Duodenal mucosa (tissue), 2 donors: ENCODE data around the gene MOK.
A peak's percentile ranks its signal among the peaks of the same experiment; 100 is the strongest.
"Not testable (repeated sequence)": the region's sequence is repeated elsewhere in the genome, so short reads cannot be mapped to it uniquely, and the experiment has no call there.

Experiments used
- H3K27ac ChIP-seq: one replicate; pipeline ENCODE4 v1.7.0; 2013; ENCODE audit warnings: low read depth, low read length
- H3K27me3 ChIP-seq, 2 donors: one replicate each; pipeline ENCODE4 v1.7.0; 2013; ENCODE audit warnings: low read length in 2 of 2, control low read depth in 1 of 2; ENCODE audit not compliant: insufficient read depth in 2 of 2, control insufficient read depth in 1 of 2
- H3K36me3 ChIP-seq, 2 donors: one replicate each; pipeline ENCODE4 v1.7.0; 2013; ENCODE audit warnings: low read length in 2 of 2, control low read depth in 1 of 2; ENCODE audit not compliant: insufficient read depth in 2 of 2, control insufficient read depth in 1 of 2
- H3K4me1 ChIP-seq, 2 donors: one replicate each; pipeline ENCODE4 v1.7.0; 2013; ENCODE audit warnings: low read length in 2 of 2, control low read depth in 1 of 2; ENCODE audit not compliant: insufficient read depth in 2 of 2, control insufficient read depth in 1 of 2
- H3K4me3 ChIP-seq, 2 donors: one replicate each; pipeline ENCODE4 v1.7.0; 2013; ENCODE audit warnings: low read length in 2 of 2, low read depth in 1 of 2
- H3K9ac ChIP-seq, 2 donors: one replicate each; pipeline ENCODE4 v1.7.0; 2013; ENCODE audit warnings: low read length in 2 of 2, low read depth in 1 of 2
- H3K9me3 ChIP-seq, 2 donors: one replicate each; pipeline ENCODE4 v1.7.0; 2013; ENCODE audit warnings: low read length in 2 of 2, control low read depth in 1 of 2; ENCODE audit not compliant: control insufficient read depth in 1 of 2

The MOK gene

GRCh38 chr14:102249041-102249440, 55.9 kb downstream of the MOK start:
- Histone ChIP-seq H3K4me3 (no peak overlapping the region), H3K36me3 (no peaks in the 10 kb centered on the region), H3K27me3 (no peaks in the 10 kb centered on the region), H3K9ac (no peak overlapping the region), H3K27ac (no peak overlapping the region), H3K9me3 (no peaks in the 10 kb centered on the region), H3K4me1 (no peaks in the 10 kb centered on the region)

GRCh38 chr14:102248121-102248520, 56.8 kb downstream of the MOK start:
- H3K27ac ChIP-seq, result no peak overlapping the region
- no peak overlapping the region for H3K9ac ChIP-seq
- H3K9me3 ChIP-seq, result no peaks in the 10 kb centered on the region
- H3K36me3 ChIP-seq, result no peaks in the 10 kb centered on the region
- no peak overlapping the region for H3K4me3 ChIP-seq
- no peaks in the 10 kb centered on the region for H3K27me3 ChIP-seq
- no peaks in the 10 kb centered on the region for H3K4me1 ChIP-seq

GRCh38 chr14:102246071-102246470, 58.9 kb downstream of the MOK start:
- H3K9me3 ChIP-seq, result no peaks in the 10 kb centered on the region
- no peak overlapping the region for H3K27ac ChIP-seq
- H3K9ac ChIP-seq, result no peak overlapping the region
- no peaks in the 10 kb centered on the region for H3K4me1 ChIP-seq
- H3K4me3 ChIP-seq, result no peak overlapping the region
- no peaks in the 10 kb centered on the region for H3K27me3 ChIP-seq
- H3K36me3 ChIP-seq, result no peaks in the 10 kb centered on the region

- H3K9ac ChIP-seq, H3K4me3 ChIP-seq, H3K36me3 ChIP-seq, H3K27ac ChIP-seq, H3K27me3 ChIP-seq, H3K4me1 ChIP-seq, H3K9me3 ChIP-seq: not testable (repeated sequence)
Measured at GRCh38 chr14:102243795-102244194, 61.2 kb downstream of the MOK start.

- Histone ChIP-seq H3K9ac (no peak overlapping the region), H3K4me1 (no peaks in the 10 kb centered on the region), H3K9me3 (no peaks in the 10 kb centered on the region), H3K36me3 (no peaks in the 10 kb centered on the region), H3K27ac (no peak overlapping the region), H3K27me3 (no peaks in the 10 kb centered on the region), H3K4me3 (no peak overlapping the region)
Measured at GRCh38 chr14:102241147-102241546, 63.8 kb downstream of the MOK start.

GRCh38 chr14:102240481-102240880, 64.5 kb downstream of the MOK start:
- H3K27ac ChIP-seq, H3K27me3 ChIP-seq, H3K9me3 ChIP-seq, H3K4me1 ChIP-seq, H3K4me3 ChIP-seq, H3K36me3 ChIP-seq, H3K9ac ChIP-seq: not testable (repeated sequence)

GRCh38 chr14:102239231-102239630, 65.7 kb downstream of the MOK start:
- Histone ChIP-seq H3K4me3 (no peak overlapping the region), H3K9ac (no peak overlapping the region), H3K36me3 (no peaks in the 10 kb centered on the region), H3K27ac (no peak overlapping the region), H3K9me3 (no peaks in the 10 kb centered on the region), H3K27me3 (no peaks in the 10 kb centered on the region), H3K4me1 (peaks cover 0 to 4% of the 10 kb centered on the region in 2 donors)

- Histone ChIP-seq H3K4me3 (no peak overlapping the region), H3K9me3 (no peaks in the 10 kb centered on the region), H3K36me3 (no peaks in the 10 kb centered on the region), H3K4me1 (peaks cover 0 to 4% of the 10 kb centered on the region in 2 donors), H3K27me3 (no peaks in the 10 kb centered on the region), H3K9ac (no peak overlapping the region), H3K27ac (no peak overlapping the region)
Measured at GRCh38 chr14:102238766-102239165, 66.2 kb downstream of the MOK start.

GRCh38 chr14:102238131-102238530, 66.8 kb downstream of the MOK start:
- Histone ChIP-seq H3K36me3 (no peaks in the 10 kb centered on the region), H3K9ac (no peak overlapping the region), H3K27me3 (no peaks in the 10 kb centered on the region), H3K4me3 (no peak overlapping the region), H3K9me3 (no peaks in the 10 kb centered on the region), H3K27ac (no peak overlapping the region), H3K4me1 (peaks cover 0 to 4% of the 10 kb centered on the region in 2 donors)

- no peak overlapping the region for H3K9ac ChIP-seq
- H3K4me3 ChIP-seq, result no peak overlapping the region
- no peak overlapping the region for H3K27ac ChIP-seq
Measured at GRCh38 chr14:102236026-102236425, 68.9 kb downstream of the MOK start.

GRCh38 chr14:102235275-102235897, 69.6 kb downstream of the MOK start:
- Histone ChIP-seq H3K27ac (no peak overlapping the region), H3K4me1 (peaks cover 0 to 4% of the 10 kb centered on the region in 2 donors)

More at GRCh38 chr14:102236026-102236425, 68.9 kb downstream of the MOK start:
- peaks cover 0 to 4% of the 10 kb centered on the region in 2 donors for H3K4me1 ChIP-seq
- H3K27me3 ChIP-seq, result no peaks in the 10 kb centered on the region
- H3K9me3 ChIP-seq, result no peaks in the 10 kb centered on the region
- peaks cover 0 to 3% of the 10 kb centered on the region in 2 donors for H3K36me3 ChIP-seq

More at GRCh38 chr14:102235275-102235897, 69.6 kb downstream of the MOK start:
- peaks cover 0 to 3% of the 10 kb centered on the region in 2 donors for H3K36me3 ChIP-seq
- no peak overlapping the region for H3K9ac ChIP-seq
- no peaks in the 10 kb centered on the region for H3K9me3 ChIP-seq
- H3K27me3 ChIP-seq, result no peaks in the 10 kb centered on the region
- H3K4me3 ChIP-seq, result peak overlapping the region in 1 of 2 donors; percentile 52
